Prostate gland (tissue), 2 donors: ENCODE measurements around the gene RING1. TPM values are rescaled to one million over a fixed set of nuclear protein-coding genes. Genes with fewer than 3 reads are reported as not detected.

ENCODE experiments used
- DNase-seq: peaks from one replicate; pipeline ENCODE4 v3.0.0-alpha.2; 2019; ENCODE audit warnings: low spot score
- H3K27ac ChIP-seq, 2 donors: fragments of 200-600 bp; sonication (generic); 2 replicates each; pipeline ENCODE4 v1.5.1; 2017 to 2019
- H3K27me3 ChIP-seq: fragments of 200-600 bp; sonication (generic); replicated peaks from 2 replicates; pipeline ENCODE4 v1.5.1; 2019; ENCODE audit not compliant: insufficient read depth
- H3K36me3 ChIP-seq, 2 donors: fragments of 200-600 bp; sonication (generic); 1 replicate in 1 of 2; 2 replicates in 1 of 2; pipeline versions ENCODE4 v1.5.1 to v1.8.1; 2017 to 2019
- H3K4me1 ChIP-seq: fragments of 200-600 bp; sonication (generic); replicated peaks from 2 replicates; pipeline ENCODE4 v1.5.1; 2019
- H3K4me3 ChIP-seq, 2 donors: fragments of 200-600 bp; sonication (generic); 2 replicates each; pipeline ENCODE4 v1.5.1; 2017 to 2019
- H3K9me3 ChIP-seq: fragments of 200-600 bp; sonication (generic); 2 replicates; pipeline ENCODE4 v1.5.1; 2017
- POLR2A ChIP-seq: fragments of 450-650 bp; IDR thresholded peaks from one replicate; pipeline ENCODE4 v1.6.1; 2016; ENCODE audit warnings: antibody characterized with exemption, mild to moderate bottlenecking
- POLR2AphosphoS5 ChIP-seq: sonication (generic); formaldehyde crosslinking; IDR thresholded peaks from one replicate; pipeline ENCODE4 v1.6.1; 2017; ENCODE audit warnings: antibody characterized with exemption
- WGBS: methylation state at CpG from one replicate; pipeline ENCODE4 v1.1.5; 2018; 5-methylcytosine and 5-hydroxymethylcytosine counted together
- intact Hi-C: fragments of 100-400 bp; cut with DNase I; formaldehyde crosslinking; loops from one replicate; pipeline ENCODE4 v1.14.2; 2022
- total RNA-seq, 2 donors: library from RNA; depleted of rRNA; stranded (reverse); fragments of >200 nt; gene quantifications; one replicate each; pipeline ENCODE4 v1.1.0, GENCODE V29; 2016
- TF ChIP-seq, protein P1 (sequence below), 4 experiments: fragments of 200-600 bp in 2 of 4; fragments of 450-650 bp in 2 of 4; sonication (generic) in 2 of 4; IDR thresholded peaks; 1 replicate in 3 of 4; 2 replicates in 1 of 4; pipeline ENCODE4 v1.5.1; 2016 to 2019; ENCODE audit warnings: antibody characterized with exemption in 4 of 4, mild to moderate bottlenecking in 2 of 4, moderate library complexity in 2 of 4

The RING1 gene
- total RNA-seq, 2 donors from 2014 or later = 23.9 to 30.8 TPM

GRCh38 chr6:33213166-33213988, 5.1 kb downstream of the RING1 start:
- TF ChIP-seq POLR2AphosphoS5 (peak; percentile 3), POLR2A (no peak)
- Histone ChIP-seq H3K4me3 (peak overlapping the region; percentile 32), H3K36me3 (no peaks in the 10 kb centered on the region), H3K27me3 (no peaks in the 10 kb centered on the region), H3K27ac (no peak overlapping the region), H3K4me1 (no peaks in the 10 kb centered on the region), H3K9me3 (no peaks in the 10 kb centered on the region)
- intact Hi-C loops = no loop called here
- no peak for DNase-seq
- WGBS = under 1% methylated on average over 43 of the region's 43 CpGs

DNA sequence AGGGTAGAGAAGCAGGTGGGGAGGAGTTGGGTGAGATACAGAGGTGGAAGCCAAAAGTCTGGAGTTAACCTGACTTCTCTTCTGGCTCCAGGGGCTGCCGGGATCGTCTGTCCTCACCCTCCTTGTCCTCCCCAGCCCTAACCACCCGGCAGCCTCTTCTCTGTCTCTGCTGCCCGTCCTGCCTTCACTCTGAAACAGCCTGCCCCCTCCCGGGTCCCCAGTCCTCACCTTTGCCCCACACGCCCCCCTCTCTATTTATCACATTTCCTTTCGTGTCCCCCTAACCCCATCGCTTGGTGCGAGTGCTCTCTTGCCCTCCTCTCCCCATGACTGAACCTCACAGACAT, 5.7 kb downstream of the RING1 start:
- H3K4me3 ChIP-seq = peak overlapping the region in 1 of 2 donors; percentile 32
- 16% methylated on average over 9 of the region's 9 CpGs for WGBS
- no peaks in the 10 kb centered on the region for H3K4me1 ChIP-seq
- no peaks in the 10 kb centered on the region for H3K9me3 ChIP-seq
- TF ChIP-seq, protein P1, sequence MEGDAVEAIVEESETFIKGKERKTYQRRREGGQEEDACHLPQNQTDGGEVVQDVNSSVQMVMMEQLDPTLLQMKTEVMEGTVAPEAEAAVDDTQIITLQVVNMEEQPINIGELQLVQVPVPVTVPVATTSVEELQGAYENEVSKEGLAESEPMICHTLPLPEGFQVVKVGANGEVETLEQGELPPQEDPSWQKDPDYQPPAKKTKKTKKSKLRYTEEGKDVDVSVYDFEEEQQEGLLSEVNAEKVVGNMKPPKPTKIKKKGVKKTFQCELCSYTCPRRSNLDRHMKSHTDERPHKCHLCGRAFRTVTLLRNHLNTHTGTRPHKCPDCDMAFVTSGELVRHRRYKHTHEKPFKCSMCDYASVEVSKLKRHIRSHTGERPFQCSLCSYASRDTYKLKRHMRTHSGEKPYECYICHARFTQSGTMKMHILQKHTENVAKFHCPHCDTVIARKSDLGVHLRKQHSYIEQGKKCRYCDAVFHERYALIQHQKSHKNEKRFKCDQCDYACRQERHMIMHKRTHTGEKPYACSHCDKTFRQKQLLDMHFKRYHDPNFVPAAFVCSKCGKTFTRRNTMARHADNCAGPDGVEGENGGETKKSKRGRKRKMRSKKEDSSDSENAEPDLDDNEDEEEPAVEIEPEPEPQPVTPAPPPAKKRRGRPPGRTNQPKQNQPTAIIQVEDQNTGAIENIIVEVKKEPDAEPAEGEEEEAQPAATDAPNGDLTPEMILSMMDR (IDR thresholded peaks at IDR 0.05) = no peak
- TF ChIP-seq POLR2A = no peak
- no peaks in the 10 kb centered on the region for H3K27me3 ChIP-seq
- H3K36me3 ChIP-seq = no peaks in the 10 kb centered on the region
- intact Hi-C loops = no loop called here
- no peak for DNase-seq
- no peak overlapping the region for H3K27ac ChIP-seq

- Histone ChIP-seq H3K27ac (no peak overlapping the region), H3K4me3 (no peak overlapping the region), H3K4me1 (no peaks in the 10 kb centered on the region), H3K36me3 (no peaks in the 10 kb centered on the region), H3K27me3 (no peaks in the 10 kb centered on the region), H3K9me3 (no peaks in the 10 kb centered on the region)
- intact Hi-C loops = no loop called here
- no peak for DNase-seq
- no peak for TF ChIP-seq POLR2AphosphoS5
- TF ChIP-seq POLR2A = no peak
- TF ChIP-seq, protein P1 (IDR thresholded peaks at IDR 0.05) = no peak
- WGBS = 71% methylated on average over 7 of the region's 9 CpGs
These were observed 7.2 kb downstream of the RING1 start for GRCh38 chr6:33215271-33216116.

DNA sequence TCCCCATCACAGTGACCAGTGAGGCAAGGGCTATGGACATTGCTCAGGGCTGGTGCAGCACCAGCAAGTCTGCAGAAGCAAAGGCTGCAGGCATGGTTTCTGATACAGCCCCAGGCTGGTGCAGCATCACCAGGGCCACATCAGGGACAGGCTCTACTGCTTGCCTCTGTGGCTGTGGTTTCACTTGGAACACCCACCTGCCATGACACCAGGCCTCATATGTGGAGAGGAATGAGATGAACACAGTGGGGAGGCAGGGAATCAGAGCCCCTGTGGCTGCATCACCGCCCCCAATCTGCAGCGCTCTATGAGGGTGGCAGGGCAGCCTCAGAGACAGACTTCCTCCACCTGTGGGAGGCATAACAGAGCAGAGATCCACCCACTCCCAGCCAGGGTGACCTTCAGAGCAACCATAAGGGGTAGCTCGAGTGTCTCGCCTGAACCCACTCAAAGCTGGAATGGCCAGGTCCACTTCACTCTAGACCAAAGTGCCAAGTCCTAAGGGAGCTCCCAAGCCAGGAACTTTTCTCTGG, 7.9 kb downstream of the RING1 start:
- TF ChIP-seq POLR2AphosphoS5 (no peak), POLR2A (no peak)
- TF ChIP-seq, protein P1 (IDR thresholded peaks at IDR 0.05) = no peak
- Histone ChIP-seq H3K4me3 (no peak overlapping the region), H3K27me3 (no peaks in the 10 kb centered on the region), H3K9me3 (no peaks in the 10 kb centered on the region), H3K4me1 (no peaks in the 10 kb centered on the region), H3K36me3 (no peaks in the 10 kb centered on the region), H3K27ac (no peak overlapping the region)
- no peak for DNase-seq
- intact Hi-C loops = no loop called here
- WGBS = 94% methylated on average over 4 of the region's 4 CpGs

GRCh38 chr6:33217246-33217645, 8.9 kb downstream of the RING1 start:
- no peak for DNase-seq
- no peaks in the 10 kb centered on the region for H3K27me3 ChIP-seq
- H3K4me3 ChIP-seq = no peak overlapping the region
- H3K4me1 ChIP-seq = no peaks in the 10 kb centered on the region
- 55% methylated on average over 6 of the region's 6 CpGs for WGBS
- intact Hi-C loops = no loop called here
- H3K27ac ChIP-seq = no peak overlapping the region
- H3K9me3 ChIP-seq = no peaks in the 10 kb centered on the region
- no peaks in the 10 kb centered on the region for H3K36me3 ChIP-seq
- TF ChIP-seq POLR2A = no peak
- TF ChIP-seq POLR2AphosphoS5 = no peak
- TF ChIP-seq, protein P1 (IDR thresholded peaks at IDR 0.05) = no peak
